Karpas-422 (cell line): ENCODE results near the gene NR1D1. TPM values are rescaled to one million over a fixed set of nuclear protein-coding genes. Genes with fewer than 3 reads are reported as not detected.

Experiments
- DNase-seq: peaks from one replicate; pipeline ENCODE4 v3.0.0-alpha.2; 2015
- H2AFZ ChIP-seq: fragments of 200-600 bp; sonication (generic); 2 replicates; pipeline ENCODE4 v1.6.1; 2014; ENCODE audit warnings: antibody characterized with exemption, low read length, mixed read lengths
- H3K27ac ChIP-seq: fragments of 200-600 bp; sonication (generic); 2 replicates; pipeline ENCODE4 v1.5.1; 2014; ENCODE audit warnings: mild to moderate bottlenecking, low read length, moderate library complexity
- H3K27me3 ChIP-seq: fragments of 200-600 bp; sonication (generic); 2 replicates; pipeline ENCODE4 v1.6.1; 2014; ENCODE audit warnings: low read length, mixed read lengths
- H3K36me3 ChIP-seq: fragments of 200-600 bp; sonication (generic); 2 replicates; pipeline ENCODE4 v1.6.1; 2014; ENCODE audit warnings: low read length, mixed read lengths; ENCODE audit not compliant: insufficient read depth
- H3K4me1 ChIP-seq: fragments of 200-600 bp; sonication (generic); 2 replicates; pipeline ENCODE4 v1.6.1; 2014; ENCODE audit warnings: mild to moderate bottlenecking, low read length, mixed read lengths
- H3K4me2 ChIP-seq: fragments of 200-600 bp; sonication (generic); 2 replicates; pipeline ENCODE4 v1.6.1; 2014; ENCODE audit warnings: low read length, low read depth, mild to moderate bottlenecking; ENCODE audit not compliant: poor library complexity, severe bottlenecking
- H3K4me3 ChIP-seq: fragments of 200-600 bp; sonication (generic); 2 replicates; pipeline ENCODE4 v1.5.1; 2014; ENCODE audit warnings: mild to moderate bottlenecking, antibody characterized with exemption, low read length, mixed read lengths
- H3K79me2 ChIP-seq: fragments of 200-600 bp; sonication (generic); 2 replicates; pipeline ENCODE4 v1.6.1; 2014; ENCODE audit warnings: mild to moderate bottlenecking, low read length, mixed read lengths
- H3K9ac ChIP-seq: fragments of 200-600 bp; sonication (generic); 2 replicates; pipeline ENCODE4 v1.6.0; 2014; ENCODE audit warnings: low read length
- H3K9me2 ChIP-seq: fragments of 200-600 bp; sonication (generic), shearing (Covaris generic); replicated peaks from 2 replicates; pipeline ENCODE4 v1.6.0; 2014; ENCODE audit warnings: mild to moderate bottlenecking, low read length, moderate library complexity; ENCODE audit not compliant: insufficient read depth
- H3K9me3 ChIP-seq: fragments of 300-700, 200-600 bp; sonication (generic); 2 replicates; pipeline ENCODE4 v1.6.1; 2014; ENCODE audit warnings: low read length, mixed read lengths
- H4K20me1 ChIP-seq: fragments of 200-600 bp; sonication (generic); 2 replicates; pipeline ENCODE4 v1.6.1; 2014; ENCODE audit warnings: mild to moderate bottlenecking, antibody characterized with exemption, low read length, low read depth; ENCODE audit not compliant: insufficient read depth
- total RNA-seq: library from RNA; depleted of rRNA; stranded (reverse); fragments of >200 nt; shearing (Covaris generic); gene quantifications from 2 replicates; pipeline ENCODE4 v1.2.3, GENCODE V29; 2014; ENCODE audit warnings: low replicate concordance

The NR1D1 gene
- total RNA-seq, 1 experiment from 2014 or later, result 0.67 TPM

DNA sequence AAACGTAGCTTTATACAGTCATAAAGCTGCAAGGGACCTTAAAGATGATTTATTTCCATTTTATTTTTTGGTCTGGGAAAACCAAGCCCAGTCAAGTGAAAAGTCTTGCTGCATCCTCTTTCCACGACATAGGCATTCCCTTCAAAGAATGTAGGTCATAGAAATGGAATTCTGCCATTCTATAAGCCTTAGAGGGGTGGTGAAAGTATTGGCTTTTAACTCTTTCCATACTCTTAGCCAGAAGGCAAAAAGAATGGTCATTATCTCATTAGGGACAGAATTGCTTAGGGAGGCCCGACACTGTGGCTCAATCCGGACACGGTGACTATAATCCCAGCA lies 13.5 kb upstream of the NR1D1 start:
- peak overlapping the region; percentile 57 for H3K27ac ChIP-seq
- H3K4me3 ChIP-seq, result peak overlapping the region; percentile 61
- H3K36me3 ChIP-seq, result no peaks in the 10 kb centered on the region
- H3K4me1 ChIP-seq, result peaks cover 34% of the 10 kb centered on the region
- peak overlapping the region; percentile 75 for H3K4me2 ChIP-seq
- 0 out of 2 replicates have a peak overlapping the region, but pooled peaks have one; percentile 23 for H2AFZ ChIP-seq
- no peaks in the 10 kb centered on the region for H3K79me2 ChIP-seq
- H3K27me3 ChIP-seq, result no peaks in the 10 kb centered on the region
- DNase-seq, result no peak
- H3K9ac ChIP-seq, result peak overlapping the region; percentile 71
- H3K9me3 ChIP-seq, result no peaks in the 10 kb centered on the region
- H3K9me2 ChIP-seq, result no peaks in the 10 kb centered on the region
- no peaks in the 10 kb centered on the region for H4K20me1 ChIP-seq

DNA sequence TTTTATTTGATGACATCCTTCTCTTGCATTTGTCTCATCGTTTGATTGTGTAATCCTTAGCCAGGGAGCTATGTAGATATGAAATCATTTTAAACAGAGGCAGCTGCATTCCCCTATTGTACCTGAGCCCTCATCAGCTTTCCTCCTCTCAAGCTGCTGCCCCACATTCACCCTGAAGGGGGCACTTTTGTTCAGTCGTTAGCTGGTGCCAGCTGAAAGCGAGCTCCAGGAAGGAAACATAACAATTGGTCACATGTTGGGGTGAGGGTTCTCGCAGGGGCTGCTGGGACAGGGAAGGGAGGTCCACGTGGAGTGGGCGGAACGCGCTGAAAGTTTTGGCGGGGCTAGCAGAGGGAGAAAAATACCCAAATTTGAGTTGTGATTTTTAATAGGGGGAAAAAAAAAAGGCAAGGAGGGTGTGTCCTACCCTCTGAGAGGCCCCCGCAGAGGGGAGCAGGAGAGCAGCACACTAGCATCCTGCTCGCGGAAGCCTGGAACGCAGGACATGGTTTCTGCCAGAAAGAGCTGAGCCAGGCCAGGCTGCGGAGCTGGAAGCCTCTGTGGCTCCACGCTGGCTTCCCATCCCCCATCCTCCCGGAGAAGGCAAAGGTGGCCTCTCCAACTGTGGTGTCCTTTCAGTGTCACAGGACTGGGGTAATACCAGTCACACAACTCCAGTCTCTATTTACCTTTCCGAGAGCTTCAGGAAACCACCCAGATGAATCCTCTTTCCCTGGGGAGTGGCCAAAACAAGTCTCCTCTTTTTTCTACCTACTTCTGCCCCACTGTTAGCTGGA lies 12.9 kb upstream of the NR1D1 start:
- Histone ChIP-seq H4K20me1 (no peaks in the 10 kb centered on the region), H3K27me3 (no peaks in the 10 kb centered on the region), H3K9me2 (no peaks in the 10 kb centered on the region), H2AFZ (peak overlapping the region; percentile 23; the same call in 1 of the 2 replicates), H3K36me3 (no peaks in the 10 kb centered on the region), H3K9me3 (no peaks in the 10 kb centered on the region), H3K4me2 (peak overlapping the region; percentile 75), H3K27ac (peak overlapping the region; percentile 57), H3K9ac (peak overlapping the region; percentile 71), H3K4me3 (peak overlapping the region; percentile 61), H3K4me1 (peaks cover 36% of the 10 kb centered on the region), H3K79me2 (no peaks in the 10 kb centered on the region)
- peak; percentile 99 for DNase-seq

- Histone ChIP-seq H2AFZ (peak overlapping the region; percentile 22; the same call in 1 of the 2 replicates), H3K27me3 (no peaks in the 10 kb centered on the region), H4K20me1 (no peaks in the 10 kb centered on the region), H3K79me2 (no peaks in the 10 kb centered on the region), H3K9me2 (no peaks in the 10 kb centered on the region), H3K9me3 (no peaks in the 10 kb centered on the region), H3K4me2 (peak overlapping the region; percentile 60), H3K27ac (no peak overlapping the region), H3K9ac (peak overlapping the region; percentile 18; the same call in 1 of the 2 replicates), H3K4me1 (peaks cover 42% of the 10 kb centered on the region), H3K4me3 (no peak overlapping the region), H3K36me3 (no peaks in the 10 kb centered on the region)
- DNase-seq, result no peak
Observed at GRCh38 chr17:40112718-40113109, 12.3 kb upstream of the NR1D1 start.

DNA sequence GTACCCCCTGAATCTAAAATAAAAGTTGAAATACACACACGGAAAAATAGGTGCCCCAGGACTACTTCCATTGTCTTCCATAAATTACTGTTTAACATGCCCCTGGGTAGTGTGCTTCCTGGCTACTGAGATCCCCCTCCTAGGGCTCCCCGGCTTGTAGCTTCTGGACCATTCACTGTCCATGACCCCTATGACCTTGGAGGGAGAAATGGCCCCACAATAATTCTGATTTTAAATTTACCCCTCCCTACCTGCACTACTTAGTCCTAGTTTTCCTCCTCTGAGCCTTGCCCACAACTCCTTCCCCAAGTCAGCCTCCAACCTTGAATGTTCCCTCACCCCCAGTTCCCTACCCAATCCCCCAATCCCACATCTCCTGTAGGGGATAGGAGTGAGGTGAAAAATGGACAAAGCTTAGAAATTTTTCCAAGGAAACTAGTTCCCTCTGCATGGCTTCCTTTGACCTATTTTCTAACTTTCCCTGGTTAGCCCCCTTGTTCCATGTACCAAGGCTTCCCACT lies 11.9 kb upstream of the NR1D1 start:
- Histone ChIP-seq H3K4me1 (peaks cover 47% of the 10 kb centered on the region), H2AFZ (peak overlapping the region; percentile 80; the same call in 1 of the 2 replicates), H3K9me3 (no peaks in the 10 kb centered on the region), H3K9ac (peak overlapping the region; percentile 49), H4K20me1 (no peaks in the 10 kb centered on the region), H3K27ac (no peak overlapping the region), H3K27me3 (no peaks in the 10 kb centered on the region), H3K4me3 (peak overlapping the region; percentile 40; the same call in 1 of the 2 replicates), H3K79me2 (no peaks in the 10 kb centered on the region), H3K36me3 (no peaks in the 10 kb centered on the region), H3K4me2 (peak overlapping the region; percentile 60), H3K9me2 (no peaks in the 10 kb centered on the region)
- no peak for DNase-seq

DNA sequence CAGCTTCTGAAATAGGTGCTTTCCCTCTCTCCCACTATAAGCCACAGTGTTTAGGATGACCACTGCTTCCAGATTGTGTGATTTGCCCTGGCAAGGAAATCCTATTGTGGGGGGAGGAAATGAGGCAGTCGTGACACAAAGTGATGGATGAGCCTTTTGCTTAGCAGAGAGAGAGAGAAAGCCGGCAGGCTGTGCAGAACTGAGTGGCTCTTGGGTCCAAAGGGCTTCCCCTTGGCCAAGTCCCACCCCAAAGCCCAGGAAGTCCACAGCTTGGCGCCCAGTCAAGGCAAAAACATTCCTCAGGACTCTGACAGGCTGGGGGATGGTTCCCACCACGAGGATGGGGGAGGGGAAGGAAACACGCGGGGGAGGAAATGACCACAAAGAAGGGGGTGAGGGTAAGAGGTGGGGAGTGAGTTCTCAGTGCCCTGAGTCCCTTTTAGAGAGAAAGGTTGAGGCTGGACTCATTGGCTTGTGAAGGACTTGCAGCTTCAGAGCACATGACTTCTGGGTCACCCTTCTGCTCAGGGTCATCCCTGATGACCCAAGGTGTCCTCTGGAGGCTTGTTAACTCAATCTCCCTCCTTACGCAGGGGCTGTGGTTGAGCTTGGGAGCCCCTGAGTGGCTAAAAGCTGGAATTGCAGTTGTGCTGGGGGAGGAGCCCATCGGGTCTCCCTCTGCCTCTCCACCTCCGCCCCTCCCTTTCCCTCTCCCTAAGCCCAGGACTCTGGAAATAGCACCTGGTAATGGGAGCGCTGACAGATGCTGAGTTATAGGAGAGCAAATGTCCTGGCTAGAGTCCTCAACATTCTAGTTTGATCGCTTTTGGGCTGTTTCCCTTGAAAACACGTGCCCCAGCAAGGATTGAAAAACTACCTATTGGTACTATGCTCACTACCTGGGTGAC lies 11.1 kb upstream of the NR1D1 start:
- peak overlapping the region; percentile 40 for H3K4me3 ChIP-seq
- H4K20me1 ChIP-seq, result no peaks in the 10 kb centered on the region
- H3K79me2 ChIP-seq, result no peaks in the 10 kb centered on the region
- peaks cover 47% of the 10 kb centered on the region for H3K4me1 ChIP-seq
- DNase-seq, result peak; percentile 90
- H3K4me2 ChIP-seq, result peak overlapping the region; percentile 60
- H2AFZ ChIP-seq, result peak overlapping the region; percentile 80
- no peaks in the 10 kb centered on the region for H3K9me3 ChIP-seq
- no peaks in the 10 kb centered on the region for H3K9me2 ChIP-seq
- no peaks in the 10 kb centered on the region for H3K36me3 ChIP-seq
- H3K27ac ChIP-seq, result no peak overlapping the region
- H3K9ac ChIP-seq, result peak overlapping the region; percentile 49
- H3K27me3 ChIP-seq, result no peaks in the 10 kb centered on the region

- Histone ChIP-seq H3K4me3 (no peak overlapping the region), H3K4me1 (peaks cover 44% of the 10 kb centered on the region), H2AFZ (no peak overlapping the region), H3K27ac (no peak overlapping the region), H3K4me2 (no peak overlapping the region), H3K36me3 (no peaks in the 10 kb centered on the region), H3K27me3 (no peaks in the 10 kb centered on the region), H3K79me2 (no peaks in the 10 kb centered on the region), H3K9me3 (no peaks in the 10 kb centered on the region), H4K20me1 (no peaks in the 10 kb centered on the region), H3K9ac (no peak overlapping the region), H3K9me2 (no peaks in the 10 kb centered on the region)
- no peak for DNase-seq
Observed at GRCh38 chr17:40110026-40110845, 9.8 kb upstream of the NR1D1 start.

- Histone ChIP-seq H3K27me3 (no peaks in the 10 kb centered on the region), H3K9me3 (no peaks in the 10 kb centered on the region), H3K27ac (no peak overlapping the region), H3K9me2 (no peaks in the 10 kb centered on the region), H3K36me3 (no peaks in the 10 kb centered on the region), H3K4me2 (no peak overlapping the region), H3K4me3 (no peak overlapping the region), H3K9ac (no peak overlapping the region), H3K4me1 (peaks cover 42% of the 10 kb centered on the region), H4K20me1 (no peaks in the 10 kb centered on the region), H3K79me2 (no peaks in the 10 kb centered on the region), H2AFZ (no peak overlapping the region)
- DNase-seq, result no peak
Observed at GRCh38 chr17:40108970-40109824, 8.8 kb upstream of the NR1D1 start.
